H1 (cell line): Measurements from ENCODE around the gene TMEM185B. TPM values are rescaled to one million over a fixed set of nuclear protein-coding genes. Genes with fewer than 3 reads are reported as not detected.

Experiments used
- CTCF ChIA-PET: fragments of 300-600 bp; sonication (Branson Sonifier 250); formaldehyde crosslinking; loops from one replicate; lab custom pipeline; 2021; ENCODE audit not compliant: partially characterized antibody; lab: Charles Lee
- POLR2A ChIA-PET: fragments of 300-600 bp; sonication (Branson Sonifier 250); formaldehyde crosslinking; loops from one replicate; lab custom pipeline; 2021; ENCODE audit warnings: inconsistent platforms; ENCODE audit not compliant: partially characterized antibody; lab: Charles Lee
- DNase-seq, 2 experiments: peaks; one replicate each; pipeline versions ENCODE4 v3.0.0 to v3.0.0-alpha.2; 2010 to 2022; ENCODE audit warnings: low spot score in 2 of 2, low read depth in 1 of 2, mixed read lengths in 1 of 2
- FAIRE-seq: peaks from 2 replicates; lab custom pipeline; 2011; peaks lifted over from hg19 to GRCh38; lab: Jason Lieb, UNC
- H2AFZ ChIP-seq: 2 replicates; pipeline ENCODE4 v1.8.1; 2012; ENCODE audit warnings: low read length, inconsistent platforms
- H2AK5ac ChIP-seq: 2 replicates; pipeline ENCODE4 v1.6.1; 2013; ENCODE audit warnings: low read depth, low read length
- H2BK120ac ChIP-seq: replicated peaks from 2 replicates; pipeline ENCODE3; 2013; ENCODE audit warnings: low read depth, low read length, inconsistent platforms
- H2BK12ac ChIP-seq: 2 replicates; pipeline ENCODE4 v1.6.1; 2013; ENCODE audit warnings: low read depth, low read length
- H2BK15ac ChIP-seq: 2 replicates; pipeline ENCODE4 v1.6.1; 2013; ENCODE audit warnings: low read length
- H2BK20ac ChIP-seq: 2 replicates; pipeline ENCODE4 v1.6.1; 2013; ENCODE audit warnings: low read length
- H2BK5ac ChIP-seq: 2 replicates; pipeline ENCODE4 v1.6.1; 2013; ENCODE audit warnings: low read depth, low read length
- H3K14ac ChIP-seq: 2 replicates; pipeline ENCODE4 v1.6.1; 2013; ENCODE audit warnings: inconsistent platforms; ENCODE audit not compliant: insufficient read length
- H3K18ac ChIP-seq: 2 replicates; pipeline ENCODE4 v1.6.1; 2013; ENCODE audit warnings: low read length; ENCODE audit errors: extremely low read depth
- H3K23ac ChIP-seq: 2 replicates; pipeline ENCODE4 v1.6.1; 2013; ENCODE audit warnings: inconsistent platforms; ENCODE audit not compliant: insufficient read length
- H3K23me2 ChIP-seq: 2 replicates; pipeline ENCODE4 v1.6.1; 2013; ENCODE audit warnings: low read depth, low read length
- H3K27ac ChIP-seq: 2 replicates; pipeline ENCODE4 v1.6.1; 2011; ENCODE audit warnings: low read depth, low read length, inconsistent platforms
- H3K27me3 ChIP-seq, 4 experiments: replicated peaks in 1 of 4; 1 replicate in 1 of 4; 2 replicates in 3 of 4; pipeline versions ENCODE4 v1.6.1 to v1.8.1; 2011 to 2013; ENCODE audit warnings: low read length in 3 of 4, mild to moderate bottlenecking in 3 of 4, inconsistent platforms in 2 of 4, mixed read lengths in 2 of 4, moderate library complexity in 1 of 4; ENCODE audit not compliant: control insufficient read depth in 3 of 4, insufficient read depth in 3 of 4; ENCODE audit errors: extremely low read depth in 1 of 4
- H3K36me3 ChIP-seq, 4 experiments: 2 replicates each; pipeline versions ENCODE4 v1.6.1 to v1.8.1; 2011 to 2013; ENCODE audit warnings: mild to moderate bottlenecking in 4 of 4, low read length in 3 of 4, moderate library complexity in 2 of 4, control low read depth in 1 of 4, inconsistent platforms in 1 of 4; ENCODE audit not compliant: insufficient read depth in 4 of 4, control insufficient read depth in 2 of 4
- H3K4ac ChIP-seq: replicated peaks from 2 replicates; pipeline ENCODE3; 2013; ENCODE audit warnings: low read length, low read depth, mixed read lengths, inconsistent platforms; ENCODE audit not compliant: insufficient read length
- H3K4me1 ChIP-seq, 4 experiments: replicated peaks in 1 of 4; 1 replicate in 1 of 4; 2 replicates in 3 of 4; pipeline versions ENCODE4 v1.6.1 to v1.8.1; 2011 to 2013; ENCODE audit warnings: low read length in 3 of 4, inconsistent platforms in 2 of 4, mixed read lengths in 1 of 4; ENCODE audit not compliant: insufficient read depth in 4 of 4, control insufficient read depth in 3 of 4
- H3K4me2 ChIP-seq, 2 experiments: 2 replicates each; pipeline versions ENCODE4 v1.6.1 to v1.8.1; 2011 to 2013; ENCODE audit warnings: low read depth in 2 of 2, low read length in 2 of 2, control low read depth in 1 of 2, inconsistent platforms in 1 of 2, mild to moderate bottlenecking in 1 of 2; ENCODE audit not compliant: insufficient read depth in 1 of 2
- H3K4me3 ChIP-seq, 4 experiments: fragments of 200-600, 300-600 bp in 1 of 4; sonication (generic), shearing (Covaris generic), sonication (Bioruptor Twin) in 1 of 4; 2 replicates each; pipeline versions ENCODE4 v1.5.1 to v1.8.1; 2011 to 2016; ENCODE audit warnings: low read length in 4 of 4, low read depth in 3 of 4, control low read depth in 2 of 4, inconsistent platforms in 2 of 4, mild to moderate bottlenecking in 2 of 4, mixed read lengths in 1 of 4, moderate library complexity in 1 of 4; ENCODE audit not compliant: insufficient read depth in 2 of 4; ENCODE audit errors: extremely low read depth in 1 of 4
- H3K56ac ChIP-seq: replicated peaks from 2 replicates; pipeline ENCODE3; 2013; ENCODE audit warnings: low read depth, mild to moderate bottlenecking, mixed read lengths, low read length, inconsistent platforms; ENCODE audit not compliant: insufficient read length
- H3K79me1 ChIP-seq: 2 replicates; pipeline ENCODE4 v1.6.1; 2013; ENCODE audit warnings: low read depth, low read length, control low read depth
- H3K79me2 ChIP-seq, 2 experiments: 2 replicates each; pipeline versions ENCODE4 v1.6.1 to v1.8.1; 2012 to 2013; ENCODE audit warnings: low read length in 2 of 2, mild to moderate bottlenecking in 2 of 2, inconsistent platforms in 1 of 2; ENCODE audit not compliant: insufficient read depth in 2 of 2, control insufficient read depth in 1 of 2
- H3K9ac ChIP-seq, 4 experiments: replicated peaks in 1 of 4; 1 replicate in 1 of 4; 2 replicates in 3 of 4; pipeline versions ENCODE4 v1.6.1 to v1.8.1; 2011 to 2013; ENCODE audit warnings: low read depth in 3 of 4, low read length in 3 of 4, control low read depth in 2 of 4, mild to moderate bottlenecking in 2 of 4, moderate library complexity in 2 of 4, inconsistent platforms in 1 of 4; ENCODE audit errors: extremely low read depth in 1 of 4
- H3K9me3 ChIP-seq, 2 experiments: 2 replicates each; pipeline versions ENCODE4 v1.6.1 to v1.8.1; 2012 to 2013; ENCODE audit warnings: mild to moderate bottlenecking in 2 of 2, moderate library complexity in 2 of 2, control low read depth in 1 of 2, inconsistent platforms in 1 of 2, low read depth in 1 of 2, low read length in 1 of 2, mixed read lengths in 1 of 2; ENCODE audit not compliant: insufficient read depth in 2 of 2
- H4K20me1 ChIP-seq, 2 experiments: replicated peaks in 1 of 2; 2 replicates each; pipeline versions ENCODE3 to v1.8.1; 2011 to 2013; ENCODE audit warnings: inconsistent platforms in 2 of 2, low read length in 2 of 2, mild to moderate bottlenecking in 1 of 2; ENCODE audit not compliant: insufficient read depth in 2 of 2, control insufficient read depth in 1 of 2
- H4K5ac ChIP-seq: 2 replicates; pipeline ENCODE4 v1.6.1; 2013; ENCODE audit warnings: low read length, low read depth, mixed read lengths, inconsistent platforms; ENCODE audit not compliant: insufficient read length
- H4K8ac ChIP-seq: 2 replicates; pipeline ENCODE4 v1.8.0; 2013; ENCODE audit warnings: mild to moderate bottlenecking, moderate library complexity, low read length, inconsistent platforms; ENCODE audit not compliant: insufficient read depth; ENCODE audit errors: extremely low read depth
- H4K91ac ChIP-seq: replicated peaks from 2 replicates; pipeline ENCODE3; 2013; ENCODE audit warnings: low read length, mixed read lengths, inconsistent platforms; ENCODE audit not compliant: insufficient read length
- EP300 ChIP-seq, 2 experiments: IDR thresholded peaks; 1 replicate in 1 of 2; 2 replicates in 1 of 2; pipeline ENCODE4 v1.6.1; 2011 to 2012; ENCODE audit warnings: low read depth in 2 of 2, low read length in 2 of 2, mild to moderate bottlenecking in 2 of 2, borderline replicate concordance in 1 of 2, inconsistent platforms in 1 of 2, moderate library complexity in 1 of 2
- SUZ12 ChIP-seq: fragments of 200-600 bp; sonication (generic); IDR thresholded peaks from 2 replicates; pipeline ENCODE4 v1.6.1; 2012; ENCODE audit warnings: mild to moderate bottlenecking, inconsistent platforms, low read length, moderate library complexity, mixed read lengths
- WGBS, 2 experiments: shearing (Covaris generic) in 1 of 2; methylation state at CpG; one replicate each; pipeline versions ENCODE4 v1.1.6 to v1.1.7; 2013 to 2015; ENCODE audit warnings: low lambda C conversion rate in 2 of 2, mixed read lengths in 2 of 2, inconsistent platforms in 1 of 2, low coverage in 1 of 2, missing lambda C conversion rate in 1 of 2; ENCODE audit not compliant: insufficient replicate concordance in 2 of 2, insufficient coverage in 1 of 2, insufficient read length in 1 of 2; ENCODE audit errors: extremely low coverage in 1 of 2, missing lambda C conversion rate in 1 of 2; 5-methylcytosine and 5-hydroxymethylcytosine counted together
- polyA plus RNA-seq, 7 experiments: library from polyadenylated mRNA; depleted of rRNA in 3 of 7; stranded (reverse) in 5 of 7; unstranded in 2 of 7; fragments of >200 nt in 5 of 7; fragments of 200-250 nt in 2 of 7; gene quantifications; 1 replicate in 5 of 7; 2 replicates in 1 of 7; 4 replicates in 1 of 7; pipeline versions ENCODE4 v1.2.1 to v1.2.3, GENCODE V29; 2011 to 2013; ENCODE audit warnings: missing spikeins in 2 of 7, mixed read lengths in 2 of 7
- total RNA-seq: library from RNA; stranded (reverse); fragmentation: NEBNext Ultra II Directional; extraction: Animal tissue kit (Norgen Biotek cat#: 25700); gene quantifications from 2 replicates; pipeline ENCODE4 v1.2.1, GENCODE V29; 2021

Gene TMEM185B
- total and polyA plus RNA-seq, 2 of the 8 experiments (the other 6 are each of a cell fraction or from before 2014, with no cell fraction given) = 13.5 to 14.0 TPM

DNA sequence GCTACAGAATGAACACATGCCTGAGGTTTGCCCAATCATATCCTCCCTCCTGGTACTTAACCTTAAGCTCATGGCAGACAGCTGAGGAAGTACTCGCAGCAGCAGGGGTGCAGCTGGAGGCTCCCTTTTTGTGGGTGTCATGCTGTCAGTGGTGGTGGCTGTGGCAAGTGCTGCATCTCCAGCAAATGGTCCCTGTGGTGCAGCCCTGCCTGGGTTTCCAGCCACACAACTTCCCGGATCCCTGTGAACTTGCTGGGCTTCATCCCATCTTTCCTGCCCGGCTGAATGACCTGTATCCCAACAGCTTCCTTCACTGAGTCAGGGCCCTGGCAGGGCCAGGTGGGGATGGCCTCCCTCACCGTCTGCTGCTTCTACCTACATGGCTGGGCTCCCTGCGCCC lies 5.0 kb downstream of the TMEM185B start:
- H3K4ac ChIP-seq = no peak overlapping the region
- H3K79me2 ChIP-seq = peaks cover 0 to 2% of the 10 kb centered on the region in 2 experiments; a peak in 1 of 4 replicates
- H2BK15ac ChIP-seq = no peak overlapping the region
- H3K27me3 ChIP-seq = peaks cover 6 to 13% (median 12%) of the 10 kb centered on the region in 4 experiments
- no peak overlapping the region for H3K9ac ChIP-seq
- no peak overlapping the region for H3K18ac ChIP-seq
- H2BK12ac ChIP-seq = no peak overlapping the region
- peaks cover 7 to 9% of the 10 kb centered on the region in 2 experiments for H3K9me3 ChIP-seq
- H4K5ac ChIP-seq = no peak overlapping the region
- H4K91ac ChIP-seq = no peak overlapping the region
- DNase-seq (no peak), FAIRE-seq (no peak)
- no peak overlapping the region for H2AFZ ChIP-seq
- H3K4me1 ChIP-seq = peaks cover 0 to 4% (median under 1%) of the 10 kb centered on the region in 4 experiments; a peak in 2 of 7 replicates
- H2BK5ac ChIP-seq = no peak overlapping the region
- H4K20me1 ChIP-seq = peaks cover 3 to 8% of the 10 kb centered on the region in 2 experiments
- WGBS, 2 experiments = 91% methylated on average over 5 of the region's 5 CpGs; no CpG with 5 or more reads in 1 of the 2 experiments
- H3K79me1 ChIP-seq = no peaks in the 10 kb centered on the region
- no peak overlapping the region for H3K4me3 ChIP-seq
- ChIA-PET POLR2A (no interaction called here), CTCF (interaction anchor here (1.1 to 4.9 kb wide), 5 partner anchors 10 to 96 kb away, joined by 3 to 32 read pairs (median 12); no protein-coding TSS in a partner anchor)
- H2BK120ac ChIP-seq = no peak overlapping the region
- TF ChIP-seq SUZ12 (no peak), EP300 (IDR thresholded peaks at IDR 0.05; ENCODE audit: borderline replicate concordance in 1 of 2, low read depth in 2 of 2, low read length in 2 of 2) (no peak)
- peaks cover 0 to 6% (median 0%) of the 10 kb centered on the region in 4 experiments; a peak in 3 of 8 replicates for H3K36me3 ChIP-seq
- 0 out of 2 replicates have a peak overlapping the region, but pooled peaks have one; percentile 8 for H4K8ac ChIP-seq
- H2AK5ac ChIP-seq = no peak overlapping the region
- no peak overlapping the region for H3K4me2 ChIP-seq
- H3K23me2 ChIP-seq = no peaks in the 10 kb centered on the region; the same call in 1 of the 2 replicates
- no peak overlapping the region for H3K56ac ChIP-seq
- no peak overlapping the region for H3K14ac ChIP-seq
- no peak overlapping the region for H3K23ac ChIP-seq
- H2BK20ac ChIP-seq = no peak overlapping the region
- no peak overlapping the region for H3K27ac ChIP-seq
